Endodermal cell (in vitro differentiated cells): Measurements from ENCODE around the gene RAB6A. TPM values are rescaled to one million over a fixed set of nuclear protein-coding genes. Genes with fewer than 3 reads are reported as not detected.
A peak's percentile ranks its signal among the peaks of the same experiment; 100 is the strongest.
"Not testable (repeated sequence)": the region's sequence is repeated elsewhere in the genome, so short reads cannot be mapped to it uniquely, and the experiment has no call there.

Experiments
- DNase-seq: peaks from one replicate; pipeline ENCODE4 v3.0.0-alpha.2; 2017
- H3K27ac ChIP-seq: 2 replicates; pipeline ENCODE4 v1.5.1; 2013; ENCODE audit warnings: mild to moderate bottlenecking, low read depth, low read length, moderate library complexity
- H3K27me3 ChIP-seq: 2 replicates; pipeline ENCODE4 v1.6.1; 2013; ENCODE audit warnings: mild to moderate bottlenecking, low read length, moderate library complexity; ENCODE audit not compliant: insufficient read depth, control insufficient read depth, poor library complexity, severe bottlenecking
- H3K36me3 ChIP-seq: 2 replicates; pipeline ENCODE4 v1.7.0; 2013; ENCODE audit warnings: mild to moderate bottlenecking, low read length, moderate library complexity; ENCODE audit not compliant: control insufficient read depth, insufficient read depth
- H3K4me1 ChIP-seq: one replicate; pipeline ENCODE4 v1.7.0; 2013; ENCODE audit warnings: low read length; ENCODE audit not compliant: control insufficient read depth, insufficient read depth
- H3K4me3 ChIP-seq: 2 replicates; pipeline ENCODE4 v1.5.1; 2013; ENCODE audit warnings: mild to moderate bottlenecking, low read length, moderate library complexity
- H3K9ac ChIP-seq: 2 replicates; pipeline ENCODE4 v1.6.1; 2013; ENCODE audit warnings: mild to moderate bottlenecking, low read length, moderate library complexity; ENCODE audit not compliant: poor library complexity, severe bottlenecking; ENCODE audit errors: extremely low read depth
- H3K9me3 ChIP-seq: 2 replicates; pipeline ENCODE4 v1.6.1; 2013; ENCODE audit warnings: mild to moderate bottlenecking, low read length, moderate library complexity; ENCODE audit not compliant: control insufficient read depth
- H3K27ac Mint-ChIP-seq: 2 replicates; pipeline ENCODE4 v1.8.0; 2020; ENCODE audit warnings: mixed read lengths
- H3K27me3 Mint-ChIP-seq: 2 replicates; pipeline ENCODE4 v1.8.0; 2021; ENCODE audit warnings: mild to moderate bottlenecking, mixed read lengths; ENCODE audit not compliant: insufficient read depth
- H3K36me3 Mint-ChIP-seq: 2 replicates; pipeline ENCODE4 v1.8.0; 2020; ENCODE audit warnings: low read depth, mixed read lengths
- H3K4me1 Mint-ChIP-seq: 2 replicates; pipeline ENCODE4 v1.8.0; 2020; ENCODE audit warnings: mixed read lengths
- H3K4me3 Mint-ChIP-seq: 2 replicates; pipeline ENCODE4 v1.8.0; 2020; ENCODE audit warnings: mild to moderate bottlenecking, moderate library complexity, mixed read lengths
- H3K9me3 Mint-ChIP-seq: 2 replicates; pipeline ENCODE4 v1.8.0; 2020; ENCODE audit warnings: mild to moderate bottlenecking, mixed read lengths
- WGBS, 2 experiments: methylation state at CpG; one replicate each; pipeline versions ENCODE4 v1.1.5 to v1.1.7; 2013; ENCODE audit warnings: missing lambda C conversion rate in 2 of 2, mixed read lengths in 1 of 2; ENCODE audit not compliant: insufficient coverage in 1 of 2, insufficient read length in 1 of 2; 5-methylcytosine and 5-hydroxymethylcytosine counted together
- total RNA-seq, 2 donors: library from RNA; stranded (reverse); fragmentation: NEBNext Ultra II Directional in 1 of 2; extraction: Animal tissue kit (Norgen Biotek cat#: 25700) in 1 of 2; gene quantifications; 2 replicates in 1 of 2; 3 replicates in 1 of 2; pipeline ENCODE4 v1.2.1, GENCODE V29; 2021
- TF ChIP-seq, protein P1 (sequence below): fragments of 200-600 bp; sonication (generic); conservative IDR thresholded peaks from 2 replicates; pipeline ENCODE4 v1.5.0; 2021; ENCODE audit warnings: antibody characterized with exemption, mild to moderate bottlenecking

RAB6A gene
- total RNA-seq, 2 donors from 2014 or later: 77.9 to 79.5 TPM

DNA sequence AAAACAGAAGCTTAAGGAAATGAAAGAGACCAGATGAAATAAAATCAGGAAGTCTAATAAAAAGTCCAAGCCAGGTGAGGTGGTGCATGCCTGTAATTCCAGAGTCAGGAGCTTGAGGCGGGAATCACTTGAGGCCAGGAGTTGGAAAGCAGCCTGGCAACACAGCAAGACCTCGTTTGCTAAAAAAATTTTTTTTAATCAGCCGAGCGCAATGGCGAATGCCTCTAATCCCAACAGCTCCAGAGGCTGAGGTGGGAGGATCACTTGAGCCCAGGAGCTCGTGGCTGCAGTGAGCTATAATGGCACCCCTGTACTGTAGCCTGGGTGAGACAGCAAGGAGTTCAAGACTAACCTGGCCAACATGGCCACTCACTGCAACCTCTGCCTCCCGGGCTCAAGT is 8.0 kb downstream of the RAB6A start:
- no peak overlapping the region for H3K4me3 ChIP-seq
- H3K9ac ChIP-seq: no peak overlapping the region
- no peaks in the 10 kb centered on the region for H3K4me1 ChIP-seq
- peaks cover 16% of the 10 kb centered on the region for H3K36me3 Mint-ChIP-seq
- H3K27me3 Mint-ChIP-seq: no peaks in the 10 kb centered on the region
- TF ChIP-seq, protein P1, sequence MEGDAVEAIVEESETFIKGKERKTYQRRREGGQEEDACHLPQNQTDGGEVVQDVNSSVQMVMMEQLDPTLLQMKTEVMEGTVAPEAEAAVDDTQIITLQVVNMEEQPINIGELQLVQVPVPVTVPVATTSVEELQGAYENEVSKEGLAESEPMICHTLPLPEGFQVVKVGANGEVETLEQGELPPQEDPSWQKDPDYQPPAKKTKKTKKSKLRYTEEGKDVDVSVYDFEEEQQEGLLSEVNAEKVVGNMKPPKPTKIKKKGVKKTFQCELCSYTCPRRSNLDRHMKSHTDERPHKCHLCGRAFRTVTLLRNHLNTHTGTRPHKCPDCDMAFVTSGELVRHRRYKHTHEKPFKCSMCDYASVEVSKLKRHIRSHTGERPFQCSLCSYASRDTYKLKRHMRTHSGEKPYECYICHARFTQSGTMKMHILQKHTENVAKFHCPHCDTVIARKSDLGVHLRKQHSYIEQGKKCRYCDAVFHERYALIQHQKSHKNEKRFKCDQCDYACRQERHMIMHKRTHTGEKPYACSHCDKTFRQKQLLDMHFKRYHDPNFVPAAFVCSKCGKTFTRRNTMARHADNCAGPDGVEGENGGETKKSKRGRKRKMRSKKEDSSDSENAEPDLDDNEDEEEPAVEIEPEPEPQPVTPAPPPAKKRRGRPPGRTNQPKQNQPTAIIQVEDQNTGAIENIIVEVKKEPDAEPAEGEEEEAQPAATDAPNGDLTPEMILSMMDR: no peak
- H3K9me3 ChIP-seq: no peaks in the 10 kb centered on the region
- no peaks in the 10 kb centered on the region for H3K9me3 Mint-ChIP-seq
- peaks cover 10% of the 10 kb centered on the region for H3K36me3 ChIP-seq
- DNase-seq: no peak
- no peak overlapping the region for H3K4me3 Mint-ChIP-seq
- H3K27ac ChIP-seq: no peak overlapping the region
- H3K4me1 Mint-ChIP-seq: peaks cover 3% of the 10 kb centered on the region
- 92 to 95% methylated on average over 5 to 7 of the region's 7 CpGs for WGBS, 2 experiments
- H3K27me3 ChIP-seq: no peaks in the 10 kb centered on the region
- H3K27ac Mint-ChIP-seq: no peak overlapping the region

DNA sequence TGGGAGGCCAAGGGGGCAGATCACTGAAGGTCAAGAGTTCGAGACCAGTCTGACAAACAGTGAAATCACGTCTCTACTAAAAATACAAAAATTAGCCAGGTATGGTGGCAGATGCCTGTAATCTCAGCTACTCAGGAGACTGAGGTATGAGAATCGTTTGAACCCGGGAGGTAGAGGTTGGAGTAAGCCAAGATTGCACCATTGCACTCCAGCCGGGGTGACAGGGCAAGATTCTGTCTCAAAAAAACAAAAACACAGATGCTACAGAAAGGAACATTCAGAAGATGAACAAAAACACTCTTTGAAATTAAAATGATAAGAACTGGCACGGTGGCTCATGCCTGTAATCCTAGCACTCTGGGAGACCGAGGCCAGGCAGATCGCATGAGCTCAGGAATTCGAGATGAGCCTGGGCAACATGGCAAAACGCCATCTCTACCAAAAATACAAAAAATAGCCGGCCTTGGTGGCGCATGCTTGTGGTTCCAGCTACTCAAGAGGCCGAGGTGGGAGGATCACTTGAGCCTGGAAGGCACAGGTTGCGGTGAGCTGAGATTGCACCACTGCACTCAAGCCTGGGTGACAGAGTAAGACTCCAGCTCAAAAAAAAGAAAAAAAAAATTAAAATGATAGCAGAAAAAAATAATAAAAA is 8.5 kb downstream of the RAB6A start:
- Mint-ChIP-seq H3K4me1 (no peaks in the 10 kb centered on the region), H3K27ac (peak overlapping the region; percentile 39), H3K36me3 (peaks cover 17% of the 10 kb centered on the region), H3K27me3 (no peaks in the 10 kb centered on the region), H3K4me3 (no peak overlapping the region), H3K9me3 (no peaks in the 10 kb centered on the region)
- TF ChIP-seq, protein P1: no peak
- Histone ChIP-seq H3K9me3 (no peaks in the 10 kb centered on the region), H3K27ac (no peak overlapping the region), H3K4me3 (no peak overlapping the region), H3K36me3 (peaks cover 10% of the 10 kb centered on the region), H3K27me3 (no peaks in the 10 kb centered on the region), H3K4me1 (no peaks in the 10 kb centered on the region), H3K9ac (no peak overlapping the region)
- WGBS, 2 experiments: 94 to 95% methylated on average over 6 to 14 of the region's 14 CpGs
- no peak for DNase-seq

DNA sequence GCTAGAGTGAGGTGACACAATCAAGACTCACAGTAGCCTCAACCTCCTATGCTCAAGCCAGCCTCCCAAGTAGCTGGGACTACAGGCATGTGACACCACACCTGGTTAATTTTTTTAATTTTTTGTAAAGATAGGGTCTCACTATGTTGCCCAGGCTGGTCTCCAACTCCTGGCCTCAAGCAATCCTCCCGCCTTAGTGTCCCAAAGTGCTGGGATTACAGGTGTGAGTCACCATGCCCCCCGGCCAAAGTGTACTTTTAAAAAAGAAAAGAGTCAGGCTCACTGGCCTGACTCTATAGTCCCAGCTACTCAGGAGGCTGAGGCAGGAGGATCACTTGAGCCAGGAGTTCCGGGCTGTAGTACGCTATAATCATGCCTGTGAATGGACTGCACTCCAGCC is 10.0 kb downstream of the RAB6A start:
- not testable (repeated sequence) for H3K27me3 Mint-ChIP-seq, H3K4me3 Mint-ChIP-seq, H3K9me3 ChIP-seq, H3K27ac Mint-ChIP-seq, H3K27me3 ChIP-seq, H3K4me1 Mint-ChIP-seq, H3K9ac ChIP-seq, H3K36me3 ChIP-seq, H3K9me3 Mint-ChIP-seq, DNase-seq, H3K27ac ChIP-seq, H3K4me3 ChIP-seq, H3K4me1 ChIP-seq
- peaks cover 15% of the 10 kb centered on the region for H3K36me3 Mint-ChIP-seq
- 97 to 100% methylated on average over 2 to 4 of the region's 4 CpGs for WGBS, 2 experiments

DNA sequence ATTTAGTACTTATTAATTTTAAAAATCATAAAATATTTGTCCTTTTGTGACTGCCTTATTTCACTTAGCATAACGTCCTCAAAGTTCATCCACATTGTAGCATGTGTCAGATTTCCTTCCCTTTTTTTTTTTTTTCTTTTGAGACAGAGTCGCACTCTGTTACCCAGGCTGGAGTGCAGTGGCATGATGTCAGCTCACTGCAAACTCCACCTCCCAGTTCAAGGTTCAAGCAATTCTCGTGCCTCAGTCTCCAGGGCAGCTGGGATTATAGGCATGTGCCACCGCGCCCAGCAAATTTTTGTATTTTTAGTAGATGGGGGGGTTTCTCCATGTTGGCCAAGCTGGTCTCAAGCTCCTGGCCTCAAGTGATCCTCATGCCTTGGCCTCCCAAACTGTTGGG is 10.6 kb downstream of the RAB6A start:
- H3K4me3 Mint-ChIP-seq: no peak overlapping the region
- DNase-seq: no peak
- H3K27me3 ChIP-seq: no peaks in the 10 kb centered on the region
- peaks cover 15% of the 10 kb centered on the region for H3K36me3 Mint-ChIP-seq
- H3K4me3 ChIP-seq: no peak overlapping the region
- no peaks in the 10 kb centered on the region for H3K4me1 Mint-ChIP-seq
- TF ChIP-seq, protein P1: no peak
- H3K36me3 ChIP-seq: peaks cover 10% of the 10 kb centered on the region
- no peaks in the 10 kb centered on the region for H3K9me3 Mint-ChIP-seq
- H3K27me3 Mint-ChIP-seq: no peaks in the 10 kb centered on the region
- H3K9me3 ChIP-seq: no peaks in the 10 kb centered on the region
- H3K9ac ChIP-seq: no peak overlapping the region
- H3K27ac Mint-ChIP-seq: no peak overlapping the region
- no peak overlapping the region for H3K27ac ChIP-seq
- WGBS, 2 experiments: 67 to 90% methylated on average over 1 to 5 of the region's 5 CpGs
- no peaks in the 10 kb centered on the region for H3K4me1 ChIP-seq
